Stimulated activated CD4-positive, alpha-beta T cell treated with anti-CD3 and anti-CD28 coated beads, TNF-alpha, amount 100 ng/mL, for 1 hour (primary cell): ENCODE data around the gene KIF2C.
A peak's percentile ranks its signal among the peaks of the same experiment; 100 is the strongest.
"Not testable (repeated sequence)": the region's sequence is repeated elsewhere in the genome, so short reads cannot be mapped to it uniquely, and the experiment has no call there.

Experiments used
- DNase-seq, 3 donors: peaks; one replicate each; pipeline ENCODE4 v3.0.0-alpha.2; 2020; ENCODE audit warnings: low read depth in 3 of 3, low spot score in 1 of 3

Gene KIF2C

DNA sequence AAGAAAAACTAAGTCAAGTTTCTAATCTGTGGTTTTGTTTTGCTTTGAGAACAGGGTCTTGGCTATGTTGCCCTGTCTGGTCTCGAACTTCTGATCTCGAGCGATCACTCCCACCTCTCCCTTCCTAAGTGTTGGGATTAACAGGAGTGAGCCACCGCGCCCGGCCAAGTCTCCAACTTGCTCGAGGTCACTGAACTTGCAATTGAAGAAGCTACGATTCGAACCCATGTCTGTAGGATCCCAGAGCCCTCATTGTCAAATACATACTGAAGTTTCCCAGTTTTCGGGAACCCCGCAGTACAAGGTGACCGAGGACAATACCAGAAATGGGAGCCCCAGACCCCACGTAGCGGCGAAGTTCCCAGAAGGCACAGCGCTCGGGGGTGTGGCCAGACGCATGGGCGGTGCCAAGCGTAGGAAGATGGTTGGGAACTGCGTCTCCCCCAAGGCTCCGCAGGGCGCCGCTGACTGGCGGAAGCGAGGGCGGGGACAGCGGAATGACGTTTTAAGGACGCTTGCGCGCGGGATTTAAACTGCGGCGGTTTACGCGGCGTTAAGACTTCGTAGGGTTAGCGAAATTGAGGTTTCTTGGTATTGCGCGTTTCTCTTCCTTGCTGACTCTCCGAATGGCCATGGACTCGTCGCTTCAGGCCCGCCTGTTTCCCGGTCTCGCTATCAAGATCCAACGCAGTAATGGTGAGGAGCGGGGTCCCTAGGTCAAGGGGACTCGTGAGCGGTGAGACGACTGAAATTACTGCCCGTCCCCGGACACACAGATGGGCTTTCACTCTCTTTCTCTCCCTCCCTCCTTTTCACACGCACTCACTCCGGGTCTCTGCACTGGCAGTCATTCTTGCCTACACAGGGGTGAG is at the start of gene KIF2C:
Gene KIF2C, plus strand, starts transcription at position 531 of the 872 bp plus-strand sequence. Its CDS starts 96 bp downstream, at position 627.
- peak; percentile 88 to 96 (median 89) for DNase-seq

DNA sequence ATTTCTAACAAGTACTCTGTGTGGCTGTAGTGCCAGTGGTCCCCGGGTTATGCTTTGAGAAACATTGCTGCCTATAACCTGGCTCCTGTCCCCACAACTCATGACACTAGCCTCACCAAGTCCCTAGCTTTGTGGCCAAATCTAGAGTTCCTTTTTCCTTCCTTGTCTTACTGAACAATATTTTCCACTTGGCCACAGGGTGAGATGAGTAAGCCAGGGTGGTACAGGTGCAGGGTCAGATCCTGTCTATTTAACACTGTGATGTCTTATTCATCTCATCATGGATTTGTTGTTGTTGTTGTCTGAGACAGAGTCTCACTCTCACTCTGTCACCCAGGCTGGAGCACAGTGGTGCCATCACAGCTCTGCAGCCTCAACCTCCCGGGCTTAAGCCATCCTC is 46.5 kb upstream of the KIF2C start:
- DNase-seq, result no peak

DNA sequence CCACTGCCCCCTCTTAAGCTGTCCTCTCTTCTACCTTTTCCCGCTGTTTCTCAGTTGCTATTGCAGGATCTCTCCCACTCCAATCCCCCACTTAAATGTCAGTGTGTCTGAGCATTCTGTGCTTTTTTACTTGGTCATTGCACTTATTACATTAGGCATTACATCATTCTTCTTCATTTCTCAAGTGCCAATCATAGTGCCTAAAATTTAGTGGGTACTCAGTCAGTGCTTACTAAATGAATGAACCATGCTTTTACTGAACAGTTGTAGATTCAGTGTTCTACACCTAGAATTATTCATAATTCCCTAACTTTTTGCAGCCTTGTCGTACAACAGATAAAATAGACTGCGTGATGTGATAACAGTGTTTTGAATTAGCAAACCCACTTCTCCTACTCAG is 45.7 kb upstream of the KIF2C start:
- no peak for DNase-seq

DNA sequence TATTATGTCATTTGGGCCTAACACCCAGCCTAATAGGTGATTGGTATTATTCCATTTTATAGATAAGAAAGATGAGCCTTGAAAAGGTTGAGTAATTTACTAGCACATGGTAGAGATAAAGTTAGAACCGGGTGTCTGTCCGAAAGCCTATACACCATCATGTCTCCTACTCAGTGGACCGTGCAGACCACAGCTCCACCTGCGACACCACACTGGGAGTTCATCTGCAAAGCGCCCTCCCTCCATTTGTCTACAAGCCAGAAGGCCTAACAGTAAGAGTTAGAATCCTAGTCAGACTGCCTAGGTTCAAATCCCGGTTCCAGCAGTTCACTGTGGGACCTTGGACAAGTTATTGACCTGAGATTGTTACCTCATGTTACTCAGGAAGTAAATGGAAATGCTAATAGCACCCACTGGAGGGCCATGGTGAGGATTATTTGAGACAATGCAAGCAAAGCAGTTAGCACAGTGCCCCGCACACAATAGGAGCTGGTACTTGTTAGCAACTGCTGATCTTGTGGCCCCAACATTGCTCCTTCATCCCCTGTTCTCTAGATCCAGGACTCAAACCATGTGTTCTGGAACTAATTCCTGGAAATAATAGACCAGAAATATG is 44.7 kb upstream of the KIF2C start:
- DNase-seq, result no peak

DNA sequence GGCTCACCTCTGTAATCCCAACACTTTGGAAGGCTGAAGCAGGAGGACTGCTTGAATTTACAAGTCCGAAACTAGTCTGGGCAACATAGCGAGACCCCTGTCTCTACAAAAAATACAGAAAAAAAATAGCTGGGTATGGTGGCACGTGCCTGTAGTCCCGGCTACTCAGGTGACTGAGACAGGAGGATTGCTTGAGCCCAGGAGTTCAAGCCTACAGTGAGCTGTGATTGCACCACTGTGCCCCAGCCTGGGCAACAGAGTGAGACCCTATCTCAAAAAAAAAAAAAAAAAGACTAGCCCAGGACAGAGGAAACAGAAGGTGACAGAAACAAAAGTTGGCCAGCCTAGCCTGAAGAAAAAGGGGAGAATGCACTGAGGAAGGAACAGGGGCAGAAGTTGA is 44.0 kb upstream of the KIF2C start:
- no peak for DNase-seq

DNA sequence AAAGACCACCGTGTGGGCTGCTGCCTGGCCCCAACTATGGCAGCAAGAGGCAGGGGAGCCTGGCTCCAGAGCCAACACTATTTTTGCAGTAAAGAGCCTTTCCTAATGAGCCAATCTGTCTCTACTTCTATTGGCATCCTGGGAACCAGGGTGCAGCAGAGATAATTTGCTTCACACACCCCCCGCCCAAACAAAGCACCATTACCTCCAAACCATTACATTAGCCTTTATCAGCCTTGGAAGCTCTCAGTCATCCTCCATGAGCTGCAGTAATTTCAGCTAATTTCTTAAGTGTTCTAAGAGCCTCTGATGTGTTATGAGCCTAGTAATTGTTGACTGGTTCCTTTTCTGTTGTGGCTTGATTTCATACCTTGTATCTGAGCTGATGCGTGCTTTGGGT is 43.5 kb upstream of the KIF2C start:
- no peak for DNase-seq

DNA sequence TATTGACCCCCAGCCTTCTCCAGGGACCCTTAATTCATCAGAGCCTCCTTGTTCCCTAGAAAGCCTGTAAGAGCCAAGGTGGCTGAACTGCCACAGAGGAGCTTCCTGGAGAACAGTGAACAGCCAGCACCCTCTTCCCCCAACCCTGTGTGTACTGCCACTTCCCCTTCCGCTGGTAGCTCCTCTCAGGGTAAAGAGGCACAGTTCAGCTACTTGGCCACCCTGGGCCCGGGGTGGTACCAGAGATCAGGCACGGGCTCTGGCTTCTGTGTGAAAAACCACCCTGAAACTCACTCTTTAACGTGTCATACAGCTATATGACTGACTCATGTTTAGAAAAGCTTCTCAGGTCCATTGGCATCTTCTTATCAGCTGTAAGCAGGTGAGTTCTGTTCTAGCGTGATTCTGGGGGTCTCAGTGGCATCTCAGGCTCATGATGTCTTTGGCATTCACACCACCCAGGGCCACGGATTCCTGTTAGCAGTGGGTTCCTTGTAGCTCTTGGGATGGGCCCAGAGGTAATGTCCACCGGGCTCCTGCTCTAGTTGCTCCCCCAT is 42.8 kb upstream of the KIF2C start:
- no peak for DNase-seq

DNA sequence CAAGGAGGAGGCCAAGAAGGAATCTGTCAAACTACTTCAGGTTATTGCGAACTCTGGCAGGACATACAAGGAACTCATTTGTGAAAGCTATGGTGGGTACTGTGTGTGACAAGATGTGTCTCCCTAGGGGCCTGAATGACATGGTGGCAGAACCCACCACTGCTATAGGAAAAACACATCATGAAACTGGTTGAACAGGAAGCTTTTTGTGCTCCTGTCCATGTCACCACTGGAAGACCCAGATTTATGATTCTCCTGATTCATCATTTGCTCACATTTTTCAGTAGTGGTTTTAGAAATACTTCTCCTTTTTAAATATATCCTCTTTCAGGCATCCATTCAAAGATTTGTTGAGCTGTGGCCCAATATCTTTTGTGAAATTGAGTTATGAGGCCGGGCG is 41.5 kb upstream of the KIF2C start:
- DNase-seq, result no peak

DNA sequence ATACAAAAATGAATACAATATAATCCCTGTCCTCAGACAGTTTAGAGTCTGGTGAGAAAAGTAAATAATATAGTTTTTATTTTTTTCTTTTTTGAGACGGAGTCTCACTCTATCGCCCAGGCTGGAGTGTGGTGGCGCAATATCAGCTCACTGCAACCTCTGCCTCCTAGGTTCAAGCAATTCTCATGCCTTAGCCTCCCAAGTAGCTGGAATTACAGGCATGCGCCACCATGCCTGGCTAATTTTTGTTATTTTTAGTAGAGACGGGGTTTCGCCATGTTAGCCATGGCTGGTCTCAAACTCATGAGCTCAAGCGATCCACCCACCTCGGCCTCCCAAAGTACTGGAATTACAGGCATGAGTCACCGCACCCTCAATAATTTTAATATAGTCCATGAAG is 40.3 kb upstream of the KIF2C start:
- not testable (repeated sequence) for DNase-seq

DNA sequence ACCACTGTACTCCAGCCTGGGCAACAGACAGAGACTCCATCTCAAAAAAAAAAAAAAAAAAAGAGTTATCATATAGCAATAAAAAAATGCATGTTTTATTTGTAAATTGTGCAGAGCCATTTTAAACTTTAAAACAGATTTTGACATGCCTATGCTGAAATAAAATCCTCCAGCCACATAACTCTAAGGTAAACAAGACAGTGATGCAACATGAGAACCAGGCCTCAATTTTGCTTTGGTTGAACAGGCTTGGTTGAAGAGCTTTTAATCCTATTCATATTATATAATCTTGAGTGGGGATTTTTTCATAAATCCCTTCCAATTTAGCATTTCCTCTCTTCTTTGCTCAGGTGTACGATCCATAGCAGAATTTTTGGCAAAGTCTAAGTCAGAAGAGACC is 39.1 kb upstream of the KIF2C start:
- no peak for DNase-seq

DNA sequence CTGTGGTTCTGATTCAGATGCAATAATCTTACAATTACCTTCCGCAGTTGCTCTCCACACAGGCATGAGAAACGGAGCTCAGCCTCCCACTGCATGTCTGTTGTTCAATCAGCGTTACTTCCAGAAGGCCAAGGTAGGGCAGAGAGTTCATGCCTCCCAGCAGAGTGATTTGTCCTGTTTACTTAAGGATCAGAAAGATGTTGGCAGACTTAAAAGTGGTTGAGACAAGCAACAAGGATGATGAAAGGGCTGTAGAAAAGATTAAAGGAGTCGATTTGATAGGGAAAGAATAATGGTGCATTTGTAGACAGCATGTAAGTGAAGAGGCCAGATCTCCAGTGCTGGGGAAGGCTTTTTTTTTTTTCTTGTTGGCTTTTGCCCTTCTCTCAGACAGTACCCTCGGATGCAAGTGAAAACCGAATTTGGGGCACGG is 38.5 kb upstream of the KIF2C start:
- no peak for DNase-seq

DNA sequence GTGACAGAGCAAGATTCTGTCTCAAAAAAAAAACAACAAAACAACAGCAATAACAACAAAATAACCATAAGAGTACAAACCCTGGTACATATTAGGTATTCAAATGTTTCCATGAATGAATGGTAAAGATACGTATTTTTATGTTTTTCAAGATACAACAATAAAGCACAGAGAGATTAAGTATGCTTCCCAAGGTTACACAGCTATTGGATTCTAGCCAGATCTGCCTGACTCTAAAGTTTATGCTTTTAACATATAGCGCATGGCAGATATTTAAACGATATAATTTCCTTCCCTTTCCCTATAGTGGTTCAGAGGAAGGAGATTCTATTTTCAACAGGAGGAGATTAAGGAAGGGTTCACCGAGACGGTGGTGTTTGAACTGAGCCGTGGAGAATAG is 34.2 kb upstream of the KIF2C start:
- no peak for DNase-seq

DNA sequence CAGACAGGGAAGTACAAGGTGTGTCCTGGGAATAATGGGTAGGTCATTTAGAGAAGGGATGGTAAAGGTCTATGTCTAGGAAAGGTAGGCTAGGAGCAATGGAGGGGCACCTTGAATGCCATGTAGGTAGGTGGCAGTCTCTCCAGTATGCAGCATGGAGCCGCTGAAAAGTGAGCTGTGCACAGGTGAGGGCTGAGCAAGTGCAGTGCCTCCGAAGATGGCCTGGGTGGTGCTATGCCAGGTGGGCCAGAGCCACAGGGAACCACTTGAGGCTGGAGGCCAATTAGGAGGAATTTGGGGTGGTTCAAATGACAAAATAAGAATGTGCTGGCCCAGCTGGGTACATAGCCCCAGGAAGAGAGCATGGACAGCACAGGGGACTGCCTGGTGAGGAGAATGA is 33.7 kb upstream of the KIF2C start:
- DNase-seq, result no peak

DNA sequence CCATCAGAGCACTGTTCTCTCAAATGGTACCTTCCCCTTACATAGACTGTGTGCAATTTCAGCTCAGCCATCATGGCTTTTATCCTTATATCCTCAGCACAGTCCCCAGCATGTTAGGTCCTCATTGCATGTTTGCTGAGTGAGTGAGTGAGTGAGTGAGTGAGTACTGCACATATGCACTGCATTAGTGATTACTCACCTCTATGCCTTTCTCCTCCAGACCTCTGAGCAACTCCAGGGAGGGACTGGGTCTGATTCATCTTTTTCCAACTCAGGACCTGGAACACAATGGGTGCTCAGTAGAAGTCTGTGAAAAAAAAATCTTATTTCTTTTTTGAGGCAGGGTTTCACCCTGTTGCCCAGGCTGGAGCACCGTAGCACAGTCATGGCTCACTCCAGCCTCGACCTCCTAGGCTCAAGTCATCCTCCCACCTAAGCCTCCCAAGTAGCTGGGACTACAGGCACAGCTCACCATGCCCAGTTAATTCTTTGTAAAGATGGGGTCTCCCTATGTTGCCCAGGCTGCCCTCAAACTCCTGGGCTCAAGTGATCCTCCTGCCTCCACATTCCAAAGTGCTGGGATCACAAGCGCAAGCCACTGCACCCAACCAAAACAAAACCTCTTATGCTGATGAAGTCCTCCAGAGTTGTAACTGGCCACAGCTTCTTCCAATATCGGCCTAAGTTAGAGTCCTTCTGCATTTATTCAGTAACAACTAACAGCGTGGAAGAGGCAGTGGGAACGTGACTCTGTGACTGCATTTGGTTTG is 32.3 kb upstream of the KIF2C start:
- DNase-seq, result no peak

DNA sequence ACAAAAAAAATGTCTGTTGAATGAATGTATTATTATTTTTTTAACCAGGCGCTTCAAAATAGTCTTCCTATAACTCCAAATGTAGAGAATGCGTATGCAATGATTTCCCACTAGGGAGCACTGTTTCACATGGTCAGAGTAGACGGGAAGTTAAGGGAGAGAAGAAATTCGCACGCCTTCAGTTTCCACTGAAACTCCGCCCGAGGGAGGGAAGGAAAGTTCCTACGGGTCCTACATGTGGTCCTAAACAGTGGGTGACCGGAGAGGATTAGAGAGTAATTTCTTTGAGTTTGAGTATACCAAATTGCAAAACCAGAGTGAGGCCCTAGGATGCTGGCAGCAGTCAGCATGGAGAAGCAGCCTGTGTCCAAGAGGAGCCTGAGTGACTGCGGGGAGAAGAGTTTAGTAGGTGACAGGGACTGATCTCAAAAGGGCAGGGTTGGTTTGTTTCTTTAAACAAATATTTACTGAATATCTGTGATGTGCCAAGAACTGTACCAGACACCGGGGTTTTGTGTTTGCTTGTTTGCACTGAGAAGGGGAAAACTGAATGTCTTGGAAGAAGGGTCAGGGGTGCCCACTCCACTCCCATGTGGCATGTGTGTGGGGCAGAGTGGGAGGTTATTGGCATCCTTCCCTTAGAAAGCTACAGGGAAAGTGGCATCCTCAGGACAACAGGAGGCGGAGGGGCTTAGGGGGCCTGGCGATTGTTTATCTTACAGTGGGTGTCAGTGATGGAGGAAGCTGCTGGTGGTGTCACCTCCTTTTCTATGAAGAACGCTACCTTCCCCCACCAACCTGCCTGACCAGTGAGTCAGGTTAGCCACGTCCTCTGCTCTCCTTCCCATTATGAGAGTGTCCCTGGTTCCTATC is 31.4 kb upstream of the KIF2C start:
- DNase-seq, result no peak

DNA sequence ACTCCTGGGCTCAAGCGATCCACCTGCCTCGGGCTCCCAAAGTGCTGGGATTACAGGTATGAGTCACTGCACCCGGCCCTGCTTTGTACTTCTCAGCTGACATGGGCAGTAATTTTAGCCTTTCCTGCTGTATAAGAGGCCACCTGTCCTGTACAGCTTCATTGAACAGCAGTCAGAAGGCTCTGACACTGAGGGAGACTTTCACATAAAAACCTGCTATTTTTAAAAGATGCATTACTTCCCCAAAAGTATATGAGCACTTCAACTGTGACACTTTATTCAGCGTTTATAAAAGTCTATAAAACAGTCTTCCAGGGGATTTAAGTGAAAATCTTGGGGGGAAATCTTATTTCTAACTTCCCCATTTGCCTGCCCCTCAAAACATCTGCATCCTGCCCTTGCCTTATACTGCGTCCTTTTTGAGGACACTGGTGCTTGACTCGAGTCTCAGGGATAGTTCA is 26.3 kb upstream of the KIF2C start:
- no peak for DNase-seq

DNA sequence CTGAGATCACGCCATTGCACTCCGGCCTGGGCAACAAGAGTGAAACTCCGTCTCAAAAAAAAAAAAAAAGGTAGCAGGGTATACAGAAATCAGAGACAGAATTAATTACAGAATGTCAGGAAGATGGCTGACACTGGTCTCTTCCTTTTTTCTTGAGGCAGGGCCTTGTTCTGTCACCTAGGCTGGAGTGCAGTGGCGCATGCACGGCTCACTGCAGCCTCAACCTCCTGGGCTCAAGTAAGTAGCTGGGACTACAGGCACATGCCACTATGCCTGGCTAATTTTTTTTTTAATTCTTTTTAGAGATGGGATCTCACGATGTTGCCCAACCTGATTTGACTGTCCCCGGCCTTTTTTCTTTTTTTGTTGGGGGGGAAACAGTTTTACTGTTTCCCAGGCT is 25.1 kb upstream of the KIF2C start:
- no peak for DNase-seq

DNA sequence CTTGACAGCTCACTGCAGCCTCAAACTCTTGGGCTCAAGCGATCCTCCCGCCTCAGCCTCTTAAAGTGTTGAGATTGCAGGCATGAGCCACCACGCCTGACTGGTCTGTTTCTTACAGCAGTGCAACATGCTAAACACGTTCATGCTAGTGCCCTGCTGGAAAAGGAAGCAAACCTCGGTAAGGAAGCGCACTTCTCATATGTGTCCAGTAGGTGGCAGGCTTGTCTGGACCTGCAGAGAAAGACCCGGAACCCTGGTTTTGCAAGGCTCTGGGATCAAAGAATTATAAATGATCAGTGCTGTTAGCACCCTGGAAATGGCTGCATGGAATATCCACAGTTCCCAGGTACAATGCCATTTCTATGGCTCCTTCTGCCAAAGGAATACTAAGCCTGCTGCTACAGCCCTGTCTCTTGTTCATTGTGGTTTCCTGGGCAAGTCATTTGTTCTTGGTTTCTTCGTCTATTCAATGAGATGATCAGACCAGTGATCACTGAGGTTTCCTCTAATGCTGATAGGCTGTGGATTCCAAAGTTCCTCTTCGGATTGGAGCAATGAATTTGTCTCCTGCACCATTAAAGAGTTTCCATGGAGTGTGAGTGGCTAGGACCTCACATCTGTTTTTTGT is 24.6 kb upstream of the KIF2C start:
- peak in 1 of 3 donors; percentile 38 for DNase-seq

DNA sequence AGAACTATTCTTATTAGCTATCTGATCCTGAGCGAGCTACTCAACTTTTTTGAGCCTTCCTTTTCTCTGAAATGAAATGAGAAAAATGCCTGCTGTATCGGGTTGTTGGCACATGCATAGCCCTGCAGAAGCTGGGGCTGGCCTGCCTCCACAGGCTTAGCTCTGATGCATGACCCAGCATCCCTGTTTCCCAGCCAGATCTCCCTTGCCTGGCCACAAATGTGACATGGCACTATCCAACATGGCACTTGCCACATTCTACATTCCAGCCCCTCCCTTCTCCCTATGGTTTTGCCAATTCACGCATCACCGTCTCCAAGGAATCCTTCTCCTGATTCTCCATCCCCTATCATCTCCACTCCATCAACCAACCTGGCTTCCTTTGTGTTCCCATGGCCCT is 22.5 kb upstream of the KIF2C start:
- DNase-seq, result no peak

DNA sequence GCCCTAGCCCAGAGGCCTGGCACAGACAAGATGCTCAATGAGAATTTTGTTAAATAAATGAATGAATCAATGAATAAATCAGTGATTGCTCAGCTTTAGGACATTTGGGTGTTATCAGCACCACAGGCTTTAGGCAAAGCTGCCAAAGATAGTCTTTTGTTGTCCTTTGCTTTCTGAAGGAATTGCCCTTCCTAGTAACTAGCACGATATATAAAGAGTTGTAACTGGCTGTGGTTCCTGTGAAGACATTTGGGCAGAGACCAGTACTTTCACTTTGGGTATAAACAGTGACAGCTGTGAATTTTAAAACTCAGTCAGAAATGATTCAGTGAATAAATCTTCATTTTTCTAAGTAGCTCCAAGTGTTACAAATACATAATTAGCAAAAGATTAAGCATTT is 22.0 kb upstream of the KIF2C start:
- no peak for DNase-seq
